ENCODE data around the gene FMNL3.

The FMNL3 gene

DNA sequence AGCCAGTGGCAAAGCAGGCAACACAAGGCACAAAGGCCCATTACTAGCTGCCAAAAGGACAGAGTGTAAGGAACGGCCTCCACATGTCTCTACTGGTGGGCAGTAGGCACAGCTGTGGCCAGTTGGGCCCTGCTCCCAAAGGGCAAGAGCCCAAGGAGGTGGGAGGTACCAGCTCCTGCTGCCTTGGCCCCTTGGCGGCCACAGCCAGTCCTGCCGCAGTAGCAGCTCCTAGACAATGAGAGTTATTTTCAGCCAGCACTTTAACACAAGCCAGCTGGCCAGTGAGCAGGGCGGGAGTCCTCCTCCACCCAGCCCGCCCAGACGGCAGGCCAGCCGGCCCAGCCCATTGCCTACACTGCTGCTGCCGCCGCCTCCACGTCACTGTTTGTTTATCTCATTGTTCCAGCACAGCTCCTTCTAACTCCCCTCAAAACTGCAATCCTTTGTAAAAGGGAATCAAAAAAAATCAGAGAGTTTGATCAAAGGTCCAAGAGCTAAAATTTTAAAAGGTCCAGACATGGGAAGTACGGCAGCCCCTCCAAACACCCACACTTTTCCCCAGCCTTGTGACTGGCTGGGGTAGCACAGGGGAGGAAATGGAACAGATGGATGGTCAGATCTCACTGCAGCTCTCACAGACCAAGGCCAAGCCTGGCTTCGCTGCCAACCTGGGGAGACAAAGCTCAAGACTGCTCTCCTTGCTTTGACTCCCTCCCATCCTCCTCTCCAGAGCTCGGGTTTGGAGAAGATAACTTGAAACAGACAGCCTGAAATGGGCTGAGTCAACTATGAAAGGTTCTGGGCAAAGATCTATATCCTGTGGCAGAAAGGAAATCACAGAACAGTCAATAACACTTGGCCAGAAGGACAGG is 33.5 kb downstream of the FMNL3 start:
- DNase-seq = peak; percentile 62 to 70

DNA sequence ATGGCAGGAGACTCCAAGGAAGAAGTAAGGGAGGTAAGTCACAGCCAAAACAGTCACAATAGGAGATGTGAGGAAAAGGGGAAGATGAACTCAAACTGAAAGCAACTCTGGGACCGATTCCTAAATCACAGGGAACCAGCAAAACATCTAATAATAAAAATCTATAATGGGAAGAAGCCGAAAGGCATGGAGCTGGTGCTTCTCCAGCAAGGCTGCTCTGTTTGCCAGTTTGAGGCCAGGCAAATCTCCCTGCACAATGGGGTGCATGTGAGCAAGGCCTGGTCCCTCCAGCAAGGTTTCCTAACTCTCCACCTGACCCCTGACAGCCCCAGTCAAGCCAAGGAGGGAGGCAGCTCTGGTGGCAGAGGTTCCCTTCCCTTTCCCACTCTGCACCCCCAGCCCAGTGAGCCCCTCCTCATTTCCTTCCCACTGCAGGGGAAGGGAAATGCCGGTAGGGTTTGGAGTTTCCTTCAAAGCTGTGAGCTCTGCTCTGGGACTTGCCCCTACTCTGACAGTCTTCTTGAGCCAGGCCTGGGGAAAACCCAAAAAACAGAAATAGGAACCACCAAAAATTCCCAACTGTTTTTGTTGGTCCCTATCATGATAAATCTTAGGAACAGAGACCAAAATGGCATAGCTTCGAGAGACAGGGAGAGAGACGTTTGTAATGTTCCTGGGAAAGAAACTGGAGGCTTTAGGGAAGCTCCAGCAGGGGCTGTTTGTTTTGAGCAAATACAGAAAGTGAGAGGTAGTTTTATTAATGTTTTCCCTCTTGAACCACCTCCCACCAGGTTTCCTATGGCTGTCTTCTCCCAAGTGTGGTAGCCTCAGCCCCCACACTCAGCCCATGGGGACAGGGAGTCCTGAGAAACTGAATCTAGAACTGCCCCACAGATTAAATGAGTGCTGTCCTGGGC is 34.6 kb downstream of the FMNL3 start:
- DNase-seq = no peak

DNA sequence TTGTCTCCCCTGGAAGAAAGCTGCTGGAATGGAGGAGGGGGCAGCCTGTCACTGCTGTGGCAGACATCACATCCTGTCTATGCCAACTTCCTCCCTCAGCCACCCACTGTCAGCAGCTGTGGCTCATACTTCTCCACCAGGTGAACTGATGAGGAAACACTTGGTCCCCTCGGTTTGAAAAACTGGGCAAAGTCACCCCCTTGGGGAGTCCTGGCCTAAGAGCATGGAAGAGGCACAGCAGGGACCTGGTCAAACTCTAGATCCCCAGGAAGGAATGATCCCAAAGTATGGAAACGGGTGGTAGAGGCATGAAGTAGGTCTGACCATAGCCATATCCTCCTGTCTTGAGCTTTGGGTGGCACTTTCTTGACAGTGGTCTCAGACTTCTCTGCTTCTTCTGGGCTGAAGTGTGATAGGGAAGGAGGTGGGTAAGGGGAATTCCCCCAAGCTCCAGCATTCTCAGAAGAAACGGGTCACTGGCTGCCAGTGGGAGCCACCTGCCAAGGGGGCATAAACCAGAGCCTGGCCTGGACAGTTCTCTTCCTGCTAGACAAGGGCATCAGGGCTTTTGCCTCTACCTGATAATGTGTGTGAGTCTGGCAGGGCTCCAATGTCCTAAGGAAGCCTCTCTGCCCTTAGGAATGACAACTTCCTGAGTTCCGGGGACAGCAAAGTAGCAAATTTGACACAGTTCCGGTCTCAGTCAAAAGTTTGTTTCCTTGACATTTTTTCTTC is 36.0 kb downstream of the FMNL3 start:
- DNase-seq = no peak

- no peak for DNase-seq
These were observed 37.4 kb downstream of the FMNL3 start for GRCh38 chr12:49669796-49670195.

GRCh38 chr12:49667325-49668090 is 39.7 kb downstream of the FMNL3 start:
- no peak for DNase-seq

DNA sequence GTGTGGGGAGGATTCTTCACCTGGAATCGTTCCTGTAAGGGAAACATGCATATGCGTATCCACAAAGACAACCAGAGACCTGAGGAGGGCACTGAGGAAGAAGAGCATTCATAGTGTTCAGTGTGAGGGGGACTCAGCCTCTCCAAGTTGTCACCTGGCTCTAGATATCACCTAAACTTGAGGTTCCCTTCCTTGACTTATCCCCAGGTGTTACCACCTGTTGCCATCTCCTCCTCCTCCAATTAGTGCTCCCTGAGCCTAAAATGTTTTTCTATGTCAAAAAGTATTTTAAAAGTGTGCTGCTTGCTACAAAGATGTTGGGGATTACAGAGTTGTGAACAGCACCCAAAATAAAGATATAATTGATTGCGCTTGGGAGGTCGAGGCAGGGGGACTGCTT is 41.0 kb downstream of the FMNL3 start:
- no peak for DNase-seq

- DNase-seq = no peak
These were observed 41.8 kb downstream of the FMNL3 start for GRCh38 chr12:49665384-49665783.

- DNase-seq = no peak
These were observed 42.5 kb downstream of the FMNL3 start for GRCh38 chr12:49664591-49665239.

GRCh38 chr12:49664167-49664566 is 43.0 kb downstream of the FMNL3 start:
- no peak for DNase-seq

DNA sequence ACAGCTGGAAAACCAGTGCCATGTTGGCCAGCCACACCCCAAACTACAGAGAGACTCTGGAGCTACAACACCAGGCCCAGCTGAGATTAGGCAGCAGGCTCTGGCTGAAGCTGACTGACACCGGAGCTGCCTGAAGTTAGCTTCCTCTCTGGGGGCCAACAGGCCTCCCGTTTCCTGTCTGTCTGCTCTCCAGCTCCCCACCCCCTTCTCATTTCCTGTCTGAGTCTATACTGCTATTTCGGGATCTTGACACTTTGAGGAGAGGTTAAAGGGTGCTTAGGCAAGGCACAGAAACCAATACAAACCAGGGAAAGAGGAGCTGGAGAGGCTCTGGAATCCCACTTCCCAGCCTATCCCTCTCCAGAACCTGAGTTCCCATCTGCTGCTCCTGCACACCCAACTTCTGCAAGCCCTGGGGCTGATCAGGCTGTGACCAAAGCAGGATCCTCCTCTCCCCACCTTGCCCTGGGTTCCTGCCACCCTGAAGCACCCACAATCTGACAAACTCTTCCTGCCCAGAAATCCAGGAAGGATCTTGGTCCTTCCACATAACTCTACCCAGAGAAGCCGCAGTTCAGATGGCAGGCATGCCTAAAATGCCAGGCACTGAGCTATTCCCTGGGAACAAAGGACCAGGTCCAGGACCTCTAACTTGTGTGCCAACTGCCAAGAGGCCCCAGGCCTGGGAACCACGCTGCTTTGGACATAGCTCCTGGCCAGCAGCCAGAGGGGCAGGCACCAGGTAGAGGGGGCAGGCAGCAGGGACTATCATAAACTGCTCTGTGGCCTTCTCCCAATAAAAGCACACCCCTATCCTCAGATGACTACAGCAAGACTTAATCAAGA is 44.0 kb downstream of the FMNL3 start:
- DNase-seq = no peak

GRCh38 chr12:49661746-49662145 is 45.5 kb downstream of the FMNL3 start:
- DNase-seq = no peak

DNA sequence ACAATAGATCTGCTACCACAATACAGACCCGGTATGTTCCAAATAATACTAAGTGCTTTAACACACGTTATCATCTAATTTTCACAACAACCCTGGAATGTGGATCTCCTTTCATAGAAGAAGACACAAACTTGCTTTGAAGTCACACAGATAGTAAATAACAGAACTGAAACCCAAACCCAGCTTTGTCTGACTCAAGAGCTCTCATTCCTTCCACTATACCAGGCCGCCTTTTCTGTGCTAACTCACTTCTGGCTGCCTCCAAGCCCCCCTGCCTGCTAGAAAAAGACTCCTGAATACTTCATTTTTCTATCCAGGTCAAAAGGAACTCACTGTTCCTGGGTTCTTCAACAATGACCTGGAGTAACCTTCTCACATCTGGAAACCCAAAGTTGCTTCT is 46.0 kb downstream of the FMNL3 start:
- DNase-seq = no peak

DNA sequence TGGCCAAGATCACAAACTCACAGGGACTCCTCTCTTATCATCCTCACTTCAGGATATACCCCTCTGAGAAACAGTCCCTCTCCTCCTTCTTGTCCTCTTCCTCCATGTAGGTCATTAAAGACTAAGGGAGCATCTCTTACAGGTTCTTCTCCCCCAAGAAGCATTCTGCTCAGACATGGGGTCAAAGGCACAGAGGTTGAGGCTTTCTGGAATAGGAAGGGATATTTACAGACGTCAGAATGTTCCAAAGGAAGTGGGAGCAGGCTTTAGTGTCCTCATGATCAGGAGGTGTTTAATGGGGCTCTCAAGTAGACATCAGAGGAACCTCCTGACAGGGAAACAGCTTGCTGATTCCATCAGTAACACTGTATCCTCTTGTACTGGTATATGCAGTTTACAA is 47.5 kb downstream of the FMNL3 start:
- DNase-seq = no peak

DNA sequence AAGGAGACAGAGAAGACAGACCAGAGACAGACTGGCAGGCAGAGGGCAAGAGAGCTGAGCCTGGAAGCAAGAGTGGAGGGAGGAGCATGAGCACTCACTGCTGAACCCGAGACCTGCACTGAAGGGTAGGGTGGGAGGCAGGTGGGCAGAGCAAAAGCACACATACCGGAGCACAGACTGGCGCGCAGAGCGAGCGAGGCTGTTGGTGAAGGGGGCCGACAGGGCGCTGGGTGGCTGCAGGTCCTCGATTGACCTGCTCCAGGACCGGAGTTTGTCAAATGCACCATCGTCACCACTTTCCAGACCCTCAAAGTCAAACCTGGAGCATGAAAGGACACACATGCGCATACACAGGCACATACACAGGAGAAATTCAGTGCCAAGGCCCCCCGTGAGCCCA is 48.9 kb downstream of the FMNL3 start:
- no peak for DNase-seq

GRCh38 chr12:49655595-49656236 is 51.5 kb downstream of the FMNL3 start:
- no peak for DNase-seq

DNA sequence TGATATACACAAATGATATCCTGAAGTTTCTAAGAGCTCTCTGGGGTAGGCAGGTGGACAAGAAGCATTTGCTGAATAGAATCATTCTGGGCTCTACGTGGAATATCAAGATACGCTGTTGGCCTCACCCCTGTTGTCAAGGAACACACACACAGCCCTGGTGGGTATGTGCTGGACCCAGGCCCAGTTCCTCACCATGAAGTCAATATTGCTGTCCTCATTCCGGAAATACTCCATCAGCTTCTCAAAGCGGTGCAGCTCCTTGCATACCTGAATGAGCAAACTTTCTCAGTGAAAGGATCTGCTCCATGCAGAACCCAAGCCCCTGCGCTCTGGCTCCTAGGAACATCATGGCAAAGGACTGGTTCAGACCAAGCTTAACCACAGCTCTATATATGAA is 52.5 kb downstream of the FMNL3 start:
- no peak for DNase-seq

GRCh38 chr12:49652921-49653520 is 54.2 kb downstream of the FMNL3 start:
- no peak for DNase-seq

DNA sequence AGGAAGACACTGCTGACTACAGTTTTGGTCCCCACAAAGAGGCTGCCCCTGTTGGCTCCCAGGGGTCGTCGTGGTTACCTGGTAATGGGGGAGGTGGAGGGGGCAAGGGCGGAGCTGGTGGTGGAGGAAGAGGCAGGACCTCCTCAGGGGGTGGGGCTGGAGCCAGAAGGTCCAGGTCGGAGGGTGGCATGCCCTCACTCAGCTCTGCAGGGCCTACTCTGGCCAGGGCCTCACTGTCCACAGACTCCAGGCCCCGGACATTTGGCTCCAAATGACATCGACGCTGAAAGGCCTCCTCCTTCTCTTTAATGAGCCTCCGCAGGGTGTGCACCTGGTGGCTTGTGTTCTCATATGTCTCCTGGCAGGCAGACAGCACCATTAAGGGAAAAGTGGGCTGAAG is 55.4 kb downstream of the FMNL3 start:
- DNase-seq = no peak

DNA sequence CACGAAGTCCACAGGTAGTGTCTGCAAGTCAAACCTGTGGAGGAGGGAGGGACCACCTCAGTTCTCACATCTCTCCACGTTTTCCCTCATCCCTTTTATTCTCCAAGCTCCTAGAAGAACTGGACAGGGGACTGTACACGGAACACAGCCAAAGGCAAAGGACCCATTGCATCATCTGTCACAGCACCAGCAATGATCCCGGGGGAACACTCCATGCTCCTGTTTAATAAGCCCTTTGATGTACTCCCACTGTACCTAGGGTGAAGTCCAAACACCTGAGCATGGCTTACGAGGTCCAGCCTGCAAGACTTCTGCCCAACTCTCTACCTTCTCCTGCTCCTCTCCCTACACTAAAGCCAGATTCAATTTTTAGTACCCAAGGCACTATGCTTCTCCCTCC is 57.3 kb downstream of the FMNL3 start:
- DNase-seq = no peak

- no peak for DNase-seq
These were observed 57.8 kb downstream of the FMNL3 start for GRCh38 chr12:49649445-49649844.

Data from NCI-H187 (cell line).